ENCODE results near the gene TRAPPC10.

Gene TRAPPC10

DNA sequence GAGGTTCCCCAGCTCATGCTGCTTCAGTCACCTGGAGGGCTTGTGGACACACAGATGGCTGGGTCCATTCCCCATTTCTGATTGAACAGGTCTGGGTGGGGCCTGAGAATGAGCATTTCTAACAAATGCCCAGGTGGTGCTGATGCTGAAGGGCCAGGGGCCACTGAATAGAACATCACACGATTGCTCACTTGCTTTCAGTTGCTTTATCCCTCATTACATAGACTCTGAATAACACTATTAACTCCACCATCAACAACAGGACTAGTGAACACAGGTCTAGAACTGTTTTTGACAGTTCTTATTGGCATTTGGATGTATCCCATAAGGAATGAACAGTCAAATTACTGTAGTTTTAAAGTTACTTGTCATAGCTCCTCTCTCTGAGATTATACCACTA is 12.1 kb downstream of the TRAPPC10 start:
- TF ChIP-seq GATA2 (IDR thresholded peaks at IDR 0.05; ENCODE audit: low read depth, low read length) (no peak), GATA3 (IDR thresholded peaks at IDR 0.05; ENCODE audit: low read depth, low read length) (no peak)

DNA sequence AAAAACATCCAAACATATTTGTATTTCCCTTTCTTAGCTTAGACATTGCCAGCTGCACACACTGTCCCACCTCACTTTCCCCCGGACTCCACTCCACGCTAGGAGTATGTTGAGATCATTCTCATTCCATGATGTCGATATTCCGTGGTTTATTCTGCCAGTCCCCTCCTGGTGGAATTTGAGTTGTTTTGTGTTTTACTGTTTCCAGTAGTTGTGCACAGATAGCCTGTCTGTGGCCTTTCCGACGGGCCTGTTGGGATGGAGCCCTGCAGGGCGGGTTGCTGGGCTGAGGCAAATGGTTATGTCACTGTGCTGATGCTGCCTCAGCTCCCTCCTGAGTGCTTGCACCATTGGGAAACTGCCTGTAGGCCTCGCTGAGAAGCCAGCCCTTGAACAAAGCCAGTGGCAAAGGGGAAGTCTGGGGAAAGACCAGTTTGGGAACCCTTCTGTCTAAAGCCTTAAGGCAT is 12.8 kb downstream of the TRAPPC10 start:
- TF ChIP-seq GATA3 (IDR thresholded peaks at IDR 0.05; ENCODE audit: low read depth, low read length), result no peak
- no peak for TF ChIP-seq GATA2 (IDR thresholded peaks at IDR 0.05; ENCODE audit: low read depth, low read length)

DNA sequence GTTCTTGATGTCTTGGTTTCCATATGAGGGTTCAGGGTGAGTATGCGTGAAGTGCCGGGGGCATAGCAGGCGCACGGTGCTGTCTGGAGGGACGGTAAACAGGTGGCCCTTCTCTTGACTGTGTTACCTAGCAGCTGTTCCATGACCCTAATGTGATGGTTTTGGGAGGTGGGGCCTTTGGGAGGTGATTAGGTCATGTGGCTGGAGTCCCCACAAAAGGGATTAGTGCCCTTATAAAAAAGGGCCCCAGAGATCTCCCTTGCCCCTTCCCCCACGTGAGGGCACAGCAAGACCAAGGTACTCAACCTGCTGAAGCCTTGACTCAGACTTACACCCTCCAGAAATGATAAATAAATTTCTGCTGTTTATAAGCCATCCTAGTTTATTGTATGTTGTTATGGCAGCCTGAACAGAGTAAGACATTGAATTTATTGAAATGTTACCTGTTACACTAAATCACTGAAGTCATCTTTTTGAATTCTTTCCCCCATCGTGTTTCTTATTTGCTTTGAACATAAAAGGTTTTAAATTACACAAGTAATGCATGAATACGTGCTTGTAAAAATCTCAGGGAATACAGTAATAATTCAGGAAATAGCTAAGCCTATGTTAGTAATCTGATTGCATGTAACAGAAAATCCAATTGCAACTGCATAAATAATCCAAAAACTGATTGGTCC is 15.6 kb downstream of the TRAPPC10 start:
- TF ChIP-seq GATA2 (IDR thresholded peaks at IDR 0.05; ENCODE audit: low read depth, low read length), result no peak
- TF ChIP-seq GATA3 (IDR thresholded peaks at IDR 0.05; ENCODE audit: low read depth, low read length), result no peak

DNA sequence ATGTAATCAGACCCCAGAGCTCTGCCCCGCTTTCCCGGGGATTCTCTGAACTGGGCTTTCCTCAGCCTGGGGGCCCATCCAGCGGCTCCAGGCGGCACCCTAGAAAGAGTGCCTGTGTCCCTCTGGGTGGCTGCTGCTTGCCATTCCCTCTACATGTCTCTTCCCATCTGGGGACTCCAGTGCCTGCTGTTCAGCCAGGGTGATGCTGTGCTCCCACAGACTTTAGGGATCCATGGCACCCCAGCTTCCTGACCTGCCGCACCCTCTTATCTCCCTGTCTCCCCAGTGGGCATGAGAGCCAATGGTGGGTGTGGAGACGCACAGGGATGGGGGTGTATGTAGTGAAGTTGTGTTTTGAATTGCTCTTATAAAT is 16.2 kb downstream of the TRAPPC10 start:
- TF ChIP-seq GATA3 (IDR thresholded peaks at IDR 0.05; ENCODE audit: low read depth, low read length) (no peak), GATA2 (IDR thresholded peaks at IDR 0.05; ENCODE audit: low read depth, low read length) (no peak)

DNA sequence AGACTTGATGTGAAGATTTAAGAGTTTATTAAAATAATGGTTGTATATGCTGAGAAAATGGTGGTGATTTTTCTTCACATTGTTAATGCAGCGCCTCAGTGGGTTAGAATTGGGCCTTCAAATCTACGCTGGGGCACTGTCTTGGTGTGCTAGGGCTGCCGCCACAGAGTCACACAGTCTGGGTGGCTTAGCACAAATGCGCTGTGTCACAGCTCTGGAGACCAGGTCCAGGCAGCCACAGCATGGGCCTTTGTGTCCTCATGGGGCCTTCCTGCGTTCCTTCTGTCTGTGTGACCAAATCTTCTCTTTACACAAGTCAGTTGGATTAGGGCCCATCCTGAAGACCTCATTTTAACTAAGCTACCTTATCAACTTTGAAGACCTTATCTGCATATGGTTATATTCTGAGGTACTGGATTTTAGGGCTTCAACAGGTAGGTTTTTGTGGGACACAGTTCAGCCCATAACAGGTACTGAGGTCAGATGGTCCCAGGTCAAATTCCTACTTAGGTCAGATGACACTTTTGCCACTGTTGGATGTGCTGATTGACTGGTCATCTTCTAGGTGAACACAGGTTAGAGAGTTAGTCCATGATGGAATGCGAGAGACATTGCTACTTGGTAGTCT is 17.5 kb downstream of the TRAPPC10 start:
- no peak for TF ChIP-seq GATA2 (IDR thresholded peaks at IDR 0.05; ENCODE audit: low read depth, low read length)
- no peak for TF ChIP-seq GATA3 (IDR thresholded peaks at IDR 0.05; ENCODE audit: low read depth, low read length)

DNA sequence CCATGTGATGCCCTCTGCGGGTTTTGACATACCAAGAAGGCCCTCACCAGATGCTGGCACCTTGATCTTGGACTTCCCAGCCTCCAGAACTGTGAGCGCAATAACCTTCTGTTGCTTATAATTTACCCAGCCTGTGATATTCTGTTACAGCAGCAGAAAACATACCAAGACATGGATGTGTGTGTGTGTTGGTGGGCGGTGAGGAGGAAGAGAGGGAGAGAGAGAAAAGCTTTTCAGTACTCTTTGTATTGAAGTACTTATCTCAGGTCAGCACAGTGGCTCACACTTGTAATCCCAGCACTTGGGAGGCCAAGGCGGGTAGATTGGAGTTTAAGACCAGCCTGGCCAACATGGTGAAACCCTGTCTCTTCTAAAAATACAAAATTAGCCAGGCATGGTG is 23.1 kb downstream of the TRAPPC10 start:
- TF ChIP-seq GATA2 (IDR thresholded peaks at IDR 0.05; ENCODE audit: low read depth, low read length) (no peak), GATA3 (IDR thresholded peaks at IDR 0.05; ENCODE audit: low read depth, low read length) (no peak)

DNA sequence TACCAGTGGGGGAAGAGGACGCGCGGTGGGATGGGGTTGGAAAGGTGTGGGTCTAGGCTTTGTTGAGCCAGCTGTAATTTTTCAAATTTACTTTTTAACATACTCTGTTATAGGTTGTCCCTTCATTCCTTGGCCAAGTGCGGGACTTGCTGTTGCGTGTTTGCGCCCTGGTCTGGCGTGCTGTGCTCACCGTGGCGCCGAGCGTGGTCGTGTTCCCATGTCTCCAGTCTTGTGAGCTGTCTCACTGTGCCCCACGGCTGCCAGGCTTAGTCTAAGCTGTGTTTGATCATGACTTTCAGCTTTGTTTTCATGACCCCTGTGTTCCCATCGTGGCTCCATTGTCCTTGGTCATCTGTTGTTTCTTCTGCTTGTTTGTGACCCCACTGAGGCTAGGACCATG is 26.0 kb downstream of the TRAPPC10 start:
- no peak for TF ChIP-seq GATA2 (IDR thresholded peaks at IDR 0.05; ENCODE audit: low read depth, low read length)
- TF ChIP-seq GATA3 (IDR thresholded peaks at IDR 0.05; ENCODE audit: low read depth, low read length), result no peak

DNA sequence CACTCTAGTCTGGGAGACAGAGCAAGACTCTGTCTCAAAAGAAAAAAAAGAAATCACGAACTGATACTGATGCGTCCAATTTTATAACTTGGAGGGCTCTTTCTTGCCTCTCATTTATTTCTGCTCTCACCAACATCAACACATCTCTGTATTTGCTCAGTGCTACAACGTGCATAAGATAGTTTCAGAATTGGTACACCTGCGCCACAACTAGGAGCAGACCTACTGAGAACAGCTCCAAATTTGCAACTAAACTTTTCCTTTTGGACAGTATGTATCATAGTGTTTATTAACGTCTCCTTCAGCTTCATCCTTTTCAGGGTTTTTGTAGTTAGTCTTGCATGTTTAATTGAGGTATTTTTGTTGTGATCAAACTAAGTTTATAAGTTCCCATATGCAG is 27.7 kb downstream of the TRAPPC10 start:
- TF ChIP-seq GATA2 (IDR thresholded peaks at IDR 0.05; ENCODE audit: low read depth, low read length) (no peak), GATA3 (IDR thresholded peaks at IDR 0.05; ENCODE audit: low read depth, low read length) (no peak)

DNA sequence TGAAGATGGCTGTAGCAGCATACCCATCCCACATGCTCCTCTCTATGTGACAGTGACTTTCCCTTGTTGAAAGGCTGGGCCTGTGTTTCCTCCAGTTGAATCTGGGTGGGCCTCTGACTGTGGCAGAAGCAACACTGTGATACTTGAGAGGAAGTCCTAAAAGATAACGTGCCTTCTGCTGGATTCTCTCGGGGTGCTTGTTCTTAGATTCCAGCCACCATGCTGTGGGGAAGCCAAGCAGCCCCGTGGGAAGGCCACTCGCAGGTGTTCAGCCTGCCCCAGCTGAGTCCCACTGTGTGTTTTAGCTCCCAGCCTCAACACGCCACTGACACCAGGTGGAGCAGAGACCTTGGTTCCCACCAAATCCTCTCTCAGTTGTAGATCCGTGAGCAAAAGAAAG is 31.5 kb downstream of the TRAPPC10 start:
- TF ChIP-seq GATA3 (IDR thresholded peaks at IDR 0.05; ENCODE audit: low read depth, low read length) (no peak), GATA2 (IDR thresholded peaks at IDR 0.05; ENCODE audit: low read depth, low read length) (no peak)

DNA sequence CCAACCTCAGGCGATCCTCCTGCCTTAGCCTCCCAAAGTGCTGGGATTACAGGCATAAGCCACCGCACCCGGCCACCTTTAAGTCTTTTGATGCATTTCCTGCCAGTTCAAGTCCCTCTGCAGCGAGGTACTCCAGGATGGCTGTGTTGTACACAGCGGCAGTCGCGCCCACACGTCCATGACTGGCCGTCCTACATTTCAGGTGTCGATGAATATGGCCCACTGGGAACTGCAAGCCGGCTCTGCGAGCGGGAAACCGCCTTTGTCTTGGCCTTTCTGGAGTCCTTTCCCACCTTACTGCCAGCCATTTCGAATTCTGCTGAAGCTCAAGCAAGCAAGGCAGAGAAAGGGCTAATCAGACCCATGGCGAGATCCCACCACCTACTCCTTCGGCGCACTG is 34.6 kb downstream of the TRAPPC10 start:
- TF ChIP-seq GATA2 (IDR thresholded peaks at IDR 0.05; ENCODE audit: low read depth, low read length) (no peak), GATA3 (IDR thresholded peaks at IDR 0.05; ENCODE audit: low read depth, low read length) (no peak)

DNA sequence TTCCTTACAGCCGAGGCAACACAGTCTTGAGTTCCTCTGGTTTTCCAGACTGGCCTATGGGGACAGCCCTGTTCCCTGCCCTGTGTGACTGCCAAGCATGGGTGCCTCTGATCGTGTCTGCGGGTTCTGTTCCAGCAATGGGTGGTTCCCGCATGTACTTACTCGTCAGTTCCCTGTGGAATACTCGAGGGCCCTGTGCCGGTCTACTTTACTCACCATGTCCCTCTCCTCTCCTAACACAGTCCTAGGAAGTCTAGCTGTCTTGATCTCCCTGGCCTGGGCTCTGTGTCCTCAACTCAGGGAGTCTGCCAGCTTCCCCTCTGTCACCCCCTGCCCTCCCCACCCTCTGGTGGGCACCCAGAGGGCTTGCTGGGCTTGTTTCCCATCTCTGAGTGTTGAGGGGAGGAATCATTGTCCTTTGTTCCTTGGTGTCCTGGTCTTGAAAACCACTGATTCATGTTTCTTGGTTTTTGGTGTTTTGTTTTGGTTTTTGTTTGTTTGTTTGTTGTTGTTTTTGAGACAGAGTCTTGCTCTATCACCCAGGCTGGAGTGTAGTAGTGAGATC is 36.0 kb downstream of the TRAPPC10 start:
- TF ChIP-seq GATA2 (IDR thresholded peaks at IDR 0.05; ENCODE audit: low read depth, low read length), result no peak
- no peak for TF ChIP-seq GATA3 (IDR thresholded peaks at IDR 0.05; ENCODE audit: low read depth, low read length)

DNA sequence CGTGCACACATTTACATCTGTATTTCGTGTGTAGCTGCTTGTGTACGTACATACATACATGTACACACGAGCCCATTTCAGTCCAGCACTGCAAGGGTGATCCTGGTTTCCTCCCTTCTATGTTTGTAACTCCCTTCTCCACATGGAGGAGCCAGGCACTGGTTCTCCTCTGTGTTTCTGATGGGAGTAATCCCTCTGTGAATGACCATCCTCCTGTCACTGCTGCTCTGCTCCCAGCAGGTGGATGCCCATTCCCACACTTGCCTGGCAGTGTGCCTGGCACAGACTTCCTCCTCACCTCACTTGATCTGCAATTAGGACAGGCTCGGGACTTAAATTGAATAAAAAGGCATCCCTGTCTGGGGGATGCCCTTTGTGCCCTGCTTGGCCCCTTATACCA is 37.1 kb downstream of the TRAPPC10 start:
- TF ChIP-seq GATA3 (IDR thresholded peaks at IDR 0.05; ENCODE audit: low read depth, low read length), result no peak
- no peak for TF ChIP-seq GATA2 (IDR thresholded peaks at IDR 0.05; ENCODE audit: low read depth, low read length)

DNA sequence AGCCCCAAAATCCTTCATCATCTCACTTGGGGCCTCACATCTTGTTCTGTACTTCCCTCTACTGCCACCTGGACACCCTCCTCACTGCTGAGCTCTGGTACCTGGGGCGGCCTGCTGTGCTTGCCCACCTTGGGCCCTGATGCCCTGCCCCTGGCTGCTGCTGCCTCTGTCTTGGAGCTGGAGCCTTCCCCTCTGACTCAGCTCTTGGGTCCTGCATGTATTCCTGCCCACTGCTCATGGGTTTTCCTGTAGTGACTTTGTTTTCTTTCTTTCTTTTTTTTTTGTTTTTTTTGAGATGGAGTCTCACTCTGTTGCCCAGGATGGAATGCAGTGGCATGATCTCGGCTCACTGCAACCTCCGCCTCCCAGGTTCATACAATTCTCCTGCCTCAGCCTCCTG is 37.5 kb downstream of the TRAPPC10 start:
- TF ChIP-seq GATA2 (IDR thresholded peaks at IDR 0.05; ENCODE audit: low read depth, low read length) (no peak), GATA3 (IDR thresholded peaks at IDR 0.05; ENCODE audit: low read depth, low read length) (no peak)

DNA sequence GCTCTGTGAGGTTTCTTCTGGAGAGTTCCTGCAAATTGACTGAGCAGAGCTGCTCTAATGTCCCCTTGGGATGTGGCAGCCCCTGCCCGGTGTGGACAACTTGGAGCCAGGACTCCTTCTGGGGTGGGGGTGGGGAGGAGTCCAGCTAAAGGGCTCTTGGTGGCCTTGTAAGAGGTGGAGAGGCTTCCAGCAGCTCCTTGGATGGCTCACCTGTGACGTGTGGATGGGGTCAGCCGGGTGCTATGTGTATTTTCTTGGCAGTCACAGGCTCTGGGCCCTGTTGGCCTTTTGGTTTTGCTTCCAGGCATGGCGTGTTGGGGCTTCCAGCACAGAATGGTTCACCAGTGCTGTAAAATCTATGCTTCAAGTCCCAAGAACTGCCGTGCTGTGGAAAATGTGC is 38.2 kb downstream of the TRAPPC10 start:
- TF ChIP-seq GATA2 (IDR thresholded peaks at IDR 0.05; ENCODE audit: low read depth, low read length), result no peak
- TF ChIP-seq GATA3 (IDR thresholded peaks at IDR 0.05; ENCODE audit: low read depth, low read length), result no peak

DNA sequence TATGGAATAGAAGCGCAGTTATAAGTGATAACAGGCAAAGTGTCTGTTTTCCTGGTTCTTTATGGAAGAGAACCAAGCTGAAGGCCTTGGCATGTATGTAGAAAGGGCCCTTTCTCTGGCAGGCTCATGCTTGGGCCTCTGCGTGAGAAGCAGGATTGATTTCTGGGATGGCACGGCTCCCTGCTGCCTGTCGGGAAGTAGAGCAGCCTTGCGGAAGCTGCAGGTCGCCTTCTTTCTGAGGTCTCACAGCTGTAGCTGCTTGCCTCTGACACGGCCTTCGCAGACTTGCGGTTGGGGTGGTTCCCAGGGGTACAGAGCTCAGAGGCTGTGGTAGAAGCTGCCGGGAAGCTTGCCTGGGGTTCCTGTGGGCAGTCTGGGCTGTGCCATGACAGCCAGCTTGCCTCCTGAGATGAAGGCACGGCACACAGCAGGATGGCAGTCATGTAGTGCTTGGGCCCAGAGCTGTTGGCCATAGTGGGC is 39.4 kb downstream of the TRAPPC10 start:
- TF ChIP-seq GATA3 (IDR thresholded peaks at IDR 0.05; ENCODE audit: low read depth, low read length) (no peak), GATA2 (IDR thresholded peaks at IDR 0.05; ENCODE audit: low read depth, low read length) (no peak)
